Endothelial cell of umbilical vein (primary cell): ENCODE data around the gene DSC1.

Experiments used
- EZH2 ChIP-seq: IDR thresholded peaks from 2 replicates; pipeline ENCODE4 v1.6.1; 2012; ENCODE audit warnings: borderline replicate concordance, low read depth, mild to moderate bottlenecking, moderate library complexity, low read length, inconsistent platforms; ENCODE audit not compliant: severe bottlenecking
- POLR2A ChIP-seq: IDR thresholded peaks from 2 replicates; pipeline ENCODE4 v1.6.1; 2012; ENCODE audit warnings: low read depth, mild to moderate bottlenecking, control low read depth, low read length
- POLR2AphosphoS5 ChIP-seq: IDR thresholded peaks from 2 replicates; pipeline ENCODE4 v1.6.1; 2012; ENCODE audit warnings: low read depth, mild to moderate bottlenecking, control low read depth, low read length, moderate library complexity; ENCODE audit not compliant: insufficient read depth
- TF ChIP-seq, protein P1 (sequence below), 2 donors: IDR thresholded peaks; 1 replicate in 1 of 2; 2 replicates in 1 of 2; pipeline ENCODE4 v1.5.1; 2011; ENCODE audit warnings: low read length in 2 of 2, mild to moderate bottlenecking in 2 of 2, moderate library complexity in 2 of 2, control low read depth in 1 of 2, inconsistent platforms in 1 of 2, low read depth in 1 of 2; ENCODE audit not compliant: insufficient read depth in 1 of 2; ENCODE audit errors: extremely low read depth in 1 of 2

DNA sequence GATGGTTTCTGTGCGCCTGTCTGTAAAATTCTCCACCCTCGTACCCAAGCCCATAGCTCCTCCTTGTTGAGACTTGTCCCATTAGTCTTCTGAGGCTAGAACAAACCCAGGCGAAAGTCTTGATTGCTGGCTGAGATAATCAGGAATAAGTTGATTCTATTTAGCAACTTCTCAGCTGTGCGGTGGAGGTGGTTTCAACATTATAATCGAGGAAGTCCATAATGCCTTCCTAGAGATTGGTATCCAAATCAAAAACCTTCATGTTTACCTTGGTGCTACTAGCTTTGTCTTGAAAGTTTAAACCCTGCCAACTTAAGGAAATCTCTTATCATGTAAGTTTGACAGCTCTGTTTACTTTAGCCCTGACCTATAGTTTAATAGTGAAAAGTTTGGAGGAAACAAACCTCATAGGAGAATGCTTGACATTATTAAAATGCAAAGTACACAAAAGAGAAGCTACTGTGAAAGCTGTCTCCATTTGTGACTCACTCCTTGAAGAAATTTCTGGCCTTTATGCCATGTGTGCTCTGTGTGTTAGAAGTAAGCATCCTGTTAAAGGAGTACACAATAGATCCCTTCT lies 36.6 kb upstream of the DSC1 start:
- TF ChIP-seq, protein P1, sequence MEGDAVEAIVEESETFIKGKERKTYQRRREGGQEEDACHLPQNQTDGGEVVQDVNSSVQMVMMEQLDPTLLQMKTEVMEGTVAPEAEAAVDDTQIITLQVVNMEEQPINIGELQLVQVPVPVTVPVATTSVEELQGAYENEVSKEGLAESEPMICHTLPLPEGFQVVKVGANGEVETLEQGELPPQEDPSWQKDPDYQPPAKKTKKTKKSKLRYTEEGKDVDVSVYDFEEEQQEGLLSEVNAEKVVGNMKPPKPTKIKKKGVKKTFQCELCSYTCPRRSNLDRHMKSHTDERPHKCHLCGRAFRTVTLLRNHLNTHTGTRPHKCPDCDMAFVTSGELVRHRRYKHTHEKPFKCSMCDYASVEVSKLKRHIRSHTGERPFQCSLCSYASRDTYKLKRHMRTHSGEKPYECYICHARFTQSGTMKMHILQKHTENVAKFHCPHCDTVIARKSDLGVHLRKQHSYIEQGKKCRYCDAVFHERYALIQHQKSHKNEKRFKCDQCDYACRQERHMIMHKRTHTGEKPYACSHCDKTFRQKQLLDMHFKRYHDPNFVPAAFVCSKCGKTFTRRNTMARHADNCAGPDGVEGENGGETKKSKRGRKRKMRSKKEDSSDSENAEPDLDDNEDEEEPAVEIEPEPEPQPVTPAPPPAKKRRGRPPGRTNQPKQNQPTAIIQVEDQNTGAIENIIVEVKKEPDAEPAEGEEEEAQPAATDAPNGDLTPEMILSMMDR (IDR thresholded peaks at IDR 0.05; ENCODE audit: extremely low read depth in 1 of 2, insufficient read depth in 1 of 2, low read depth in 1 of 2, low read length in 2 of 2) = no peak
- TF ChIP-seq EZH2 (no peak), POLR2A (no peak), POLR2AphosphoS5 (no peak)
